HepG2 (cell line): Measurements from ENCODE around the gene SPA17. TPM values are rescaled to one million over a fixed set of nuclear protein-coding genes. Genes with fewer than 3 reads are reported as not detected.
A peak's percentile ranks its signal among the peaks of the same experiment; 100 is the strongest.

ENCODE experiments used
- CAMTA2 ChIP-seq: sonication (generic); formaldehyde crosslinking; IDR thresholded peaks from 2 replicates; pipeline ENCODE4 v1.4.0; 2020; ENCODE audit warnings: mild to moderate bottlenecking, missing genetic modification reagents, borderline replicate concordance
- CBX5 ChIP-seq: sonication (generic); formaldehyde crosslinking; IDR thresholded peaks from 2 replicates; pipeline ENCODE4 v1.4.0; 2020; ENCODE audit warnings: missing genetic modification reagents, borderline replicate concordance
- CENPT ChIP-seq: sonication (generic); formaldehyde crosslinking; IDR thresholded peaks from 2 replicates; pipeline ENCODE4 v1.8.0; 2022; ENCODE audit warnings: low read depth, mild to moderate bottlenecking, moderate library complexity, missing genetic modification reagents
- CREB3 ChIP-seq: sonication (generic); formaldehyde crosslinking; IDR thresholded peaks from 2 replicates; pipeline ENCODE4 v1.5.0; 2020; ENCODE audit warnings: missing genetic modification reagents
- ETV6 ChIP-seq: sonication (generic); formaldehyde crosslinking; conservative IDR thresholded peaks from 2 replicates; pipeline ENCODE4 v1.4.0; 2020; ENCODE audit warnings: missing genetic modification reagents
- GATA4 ChIP-seq: sonication (generic); IDR thresholded peaks from 2 replicates; pipeline ENCODE4 v1.6.1; 2016; ENCODE audit warnings: antibody characterized with exemption, low read depth, borderline replicate concordance
- GLI4 ChIP-seq: sonication (generic); formaldehyde crosslinking; IDR thresholded peaks from 2 replicates; pipeline ENCODE4 v1.5.1; 2020; ENCODE audit warnings: missing genetic modification reagents, mild to moderate bottlenecking, moderate library complexity, borderline replicate concordance
- HIC2 ChIP-seq: sonication (generic); formaldehyde crosslinking; IDR thresholded peaks from 2 replicates; pipeline ENCODE4 v1.9.0; 2022; ENCODE audit warnings: low read depth, missing genetic modification reagents
- KDM4B ChIP-seq: sonication (generic); formaldehyde crosslinking; IDR thresholded peaks from 2 replicates; pipeline ENCODE4 v1.4.0; 2020; ENCODE audit warnings: missing genetic modification reagents
- NFRKB ChIP-seq: fragments of 450-650 bp; IDR thresholded peaks from 2 replicates; pipeline ENCODE4 v1.6.1; 2017
- PBX2 ChIP-seq: IDR thresholded peaks from 2 replicates; pipeline ENCODE4 v1.6.1; 2016; ENCODE audit warnings: control low read depth
- PLRG1 ChIP-seq: fragments of 450-650 bp; conservative IDR thresholded peaks from 2 replicates; pipeline ENCODE4 v1.6.1; 2016
- SCMH1 ChIP-seq: sonication (generic); formaldehyde crosslinking; IDR thresholded peaks from 2 replicates; pipeline ENCODE4 v1.9.0; 2021; ENCODE audit warnings: missing genetic modification reagents, mild to moderate bottlenecking, borderline replicate concordance
- SMC3 ChIP-seq: IDR thresholded peaks from 2 replicates; pipeline ENCODE4 v1.6.1; 2011; ENCODE audit warnings: low read length, improper control_type of control experiment
- TBL1XR1 ChIP-seq: fragments of 150-350 bp; IDR thresholded peaks from 2 replicates; pipeline ENCODE4 v1.6.1; 2014; ENCODE audit warnings: borderline replicate concordance, low read length; ENCODE audit not compliant: partially characterized antibody
- TFDP2 ChIP-seq: sonication (generic); formaldehyde crosslinking; IDR thresholded peaks from 2 replicates; pipeline ENCODE4 v1.4.0; 2020; ENCODE audit warnings: missing genetic modification reagents
- ZFP1 ChIP-seq: IDR thresholded peaks from 2 replicates; pipeline ENCODE4 v1.6.1; 2016
- ZFY ChIP-seq: sonication (generic); formaldehyde crosslinking; IDR thresholded peaks from 2 replicates; pipeline ENCODE4 v1.4.0; 2020; ENCODE audit warnings: missing genetic modification reagents
- ZNF17 ChIP-seq: sonication (generic); formaldehyde crosslinking; IDR thresholded peaks from 2 replicates; pipeline ENCODE4 v1.5.0; 2020; ENCODE audit warnings: mild to moderate bottlenecking, missing genetic modification reagents
- ZNF232 ChIP-seq: sonication (generic); formaldehyde crosslinking; IDR thresholded peaks from 2 replicates; pipeline ENCODE4 v1.4.0; 2020; ENCODE audit warnings: missing genetic modification reagents, borderline replicate concordance
- ZNF264 ChIP-seq: sonication (generic); formaldehyde crosslinking; IDR thresholded peaks from 2 replicates; pipeline ENCODE4 v1.4.0; 2020; ENCODE audit warnings: missing genetic modification reagents
- ZNF670 ChIP-seq: sonication (generic); formaldehyde crosslinking; IDR thresholded peaks from 2 replicates; pipeline ENCODE4 v1.8.0; 2022; ENCODE audit warnings: mild to moderate bottlenecking, missing genetic modification reagents, borderline replicate concordance
- ZNF678 ChIP-seq: sonication (generic); formaldehyde crosslinking; IDR thresholded peaks from 2 replicates; pipeline ENCODE4 v1.4.0; 2020; ENCODE audit warnings: mild to moderate bottlenecking, missing genetic modification reagents
- polyA plus RNA-seq, 8 experiments: library from polyadenylated mRNA; depleted of rRNA in 3 of 8; stranded (reverse) in 7 of 8; unstranded in 1 of 8; fragments of >200 nt; fragmentation: Illumina TruSeq in 4 of 8; extraction: Trizol in 4 of 8; gene quantifications; 2 replicates each; pipeline versions ENCODE4 v1.2.1 to v1.2.3, GENCODE V29; 2011 to 2016; ENCODE audit warnings: low read depth in 4 of 8, missing spikeins in 1 of 8, mixed read lengths in 1 of 8; ENCODE audit not compliant: insufficient read depth in 1 of 8
- total RNA-seq, 5 experiments: library from RNA; depleted of rRNA; stranded (reverse); fragments of >200 nt; fragmentation: Illumina TruSeq; extraction: Trizol; gene quantifications; 2 replicates each; pipeline ENCODE4 v1.2.3, GENCODE V29; 2016; ENCODE audit warnings: low read depth in 1 of 5
- TF ChIP-seq, protein P1 (sequence below): sonication (generic); formaldehyde crosslinking; IDR thresholded peaks from 2 replicates; pipeline ENCODE4 v1.5.0; 2020; ENCODE audit warnings: missing genetic modification reagents, mild to moderate bottlenecking, borderline replicate concordance

SPA17 gene
- total and polyA plus RNA-seq, 2 of the 13 experiments (the other 11 are each of a cell fraction or from before 2014, with no cell fraction given): 4.4 to 8.4 TPM

GRCh38 chr11:124673333-124674167 lies at the start of gene SPA17, which contains the start of gene SIAE (continued):
- TF ChIP-seq PBX2 (CRISPR knock-in tag): no peak
- no peak for TF ChIP-seq NFRKB
- no peak for TF ChIP-seq GATA4
- no peak for TF ChIP-seq ZNF17 (CRISPR knock-in tag)
- TF ChIP-seq ZNF264: peak; percentile 36; the same call in 1 of the 2 replicates
- no peak for TF ChIP-seq TBL1XR1
- TF ChIP-seq KDM4B (CRISPR knock-in tag): no peak
- no peak for TF ChIP-seq ZNF678 (CRISPR knock-in tag)
- no peak for TF ChIP-seq CENPT (CRISPR knock-in tag)
- no peak for TF ChIP-seq SMC3
- no peak for TF ChIP-seq CAMTA2
- TF ChIP-seq SCMH1 (CRISPR knock-in tag): no peak
- peak; percentile 40 for TF ChIP-seq TFDP2 (CRISPR knock-in tag)
- no peak for TF ChIP-seq GLI4
- TF ChIP-seq CREB3 (CRISPR knock-in tag): no peak
- no peak for TF ChIP-seq CBX5 (CRISPR knock-in tag)
- no peak for TF ChIP-seq ZNF232
- no peak for TF ChIP-seq HIC2 (CRISPR knock-in tag)
- TF ChIP-seq ZFY: peak; percentile 73; the same call in 1 of the 2 replicates
- TF ChIP-seq, protein P1, sequence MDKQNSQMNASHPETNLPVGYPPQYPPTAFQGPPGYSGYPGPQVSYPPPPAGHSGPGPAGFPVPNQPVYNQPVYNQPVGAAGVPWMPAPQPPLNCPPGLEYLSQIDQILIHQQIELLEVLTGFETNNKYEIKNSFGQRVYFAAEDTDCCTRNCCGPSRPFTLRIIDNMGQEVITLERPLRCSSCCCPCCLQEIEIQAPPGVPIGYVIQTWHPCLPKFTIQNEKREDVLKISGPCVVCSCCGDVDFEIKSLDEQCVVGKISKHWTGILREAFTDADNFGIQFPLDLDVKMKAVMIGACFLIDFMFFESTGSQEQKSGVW (CRISPR knock-in tag): no peak
- TF ChIP-seq PLRG1: no peak
- peak; percentile 42; the same call in 1 of the 2 replicates for TF ChIP-seq ZFP1 (CRISPR knock-in tag)
- 0 out of 2 replicates have a peak, but pooled peaks have one; percentile 49 for TF ChIP-seq ZNF670
- TF ChIP-seq ETV6 (CRISPR knock-in tag): no peak; the same call in 1 of the 2 replicates
